ENCODE results near the gene PFDN1.

The PFDN1 gene

DNA sequence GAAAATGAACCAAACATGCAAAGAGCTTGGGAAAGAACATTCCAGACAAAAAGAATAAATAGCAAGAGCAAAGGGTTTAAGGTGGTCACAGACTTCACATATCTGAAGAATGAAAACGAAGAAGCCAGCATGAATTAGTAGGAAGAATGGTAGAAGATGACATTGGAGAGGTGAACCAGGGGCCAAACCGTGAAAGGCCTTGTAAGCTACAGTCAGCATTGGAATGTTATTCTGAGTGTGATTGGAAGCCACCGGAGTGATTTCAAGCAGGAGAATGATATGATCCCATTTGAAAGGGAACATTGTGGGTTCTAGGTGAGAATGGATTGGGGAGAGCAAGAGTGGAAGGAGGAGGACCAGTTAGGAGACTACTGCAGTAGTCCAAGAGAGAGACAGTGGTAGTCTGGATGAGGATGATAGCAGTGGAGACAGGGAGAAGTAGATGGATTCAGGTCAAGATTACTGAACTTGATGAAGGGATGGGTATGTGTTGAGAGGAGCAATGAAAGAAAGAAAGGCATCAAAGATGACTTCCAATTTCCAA, 6.9 kb upstream of the PFDN1 start:
- Histone ChIP-seq H3K79me2 (ENCODE audit: control insufficient read depth, low read length) (no peaks in the 10 kb centered on the region), H3K9me2 (replicated peaks; ENCODE audit: control insufficient read depth, low read length) (no peaks in the 10 kb centered on the region), H3K27ac (ENCODE audit: low read depth, low read length) (no peak overlapping the region), H3K9me3 (ENCODE audit: control insufficient read depth, insufficient read depth, low read length) (no peaks in the 10 kb centered on the region), H3K27me3 (ENCODE audit: control insufficient read depth, low read length) (peaks cover 17% of the 10 kb centered on the region), H3K4me2 (ENCODE audit: low read length) (no peak overlapping the region), H3K36me3 (ENCODE audit: control insufficient read depth, low read length) (no peaks in the 10 kb centered on the region), H3K4me1 (ENCODE audit: control insufficient read depth, low read length) (no peaks in the 10 kb centered on the region), H3F3A (ENCODE audit: control insufficient read depth, insufficient read depth) (no peaks in the 10 kb centered on the region), H3K4me3 (ENCODE audit: low read length) (no peak overlapping the region), H4K20me1 (ENCODE audit: control insufficient read depth, insufficient read depth, low read depth, low read length) (no peaks in the 10 kb centered on the region)
- no peak for TF ChIP-seq EZH2phosphoT487 (IDR thresholded peaks at IDR 0.05; ENCODE audit: borderline replicate concordance, low read length)
- TF ChIP-seq, protein P1, sequence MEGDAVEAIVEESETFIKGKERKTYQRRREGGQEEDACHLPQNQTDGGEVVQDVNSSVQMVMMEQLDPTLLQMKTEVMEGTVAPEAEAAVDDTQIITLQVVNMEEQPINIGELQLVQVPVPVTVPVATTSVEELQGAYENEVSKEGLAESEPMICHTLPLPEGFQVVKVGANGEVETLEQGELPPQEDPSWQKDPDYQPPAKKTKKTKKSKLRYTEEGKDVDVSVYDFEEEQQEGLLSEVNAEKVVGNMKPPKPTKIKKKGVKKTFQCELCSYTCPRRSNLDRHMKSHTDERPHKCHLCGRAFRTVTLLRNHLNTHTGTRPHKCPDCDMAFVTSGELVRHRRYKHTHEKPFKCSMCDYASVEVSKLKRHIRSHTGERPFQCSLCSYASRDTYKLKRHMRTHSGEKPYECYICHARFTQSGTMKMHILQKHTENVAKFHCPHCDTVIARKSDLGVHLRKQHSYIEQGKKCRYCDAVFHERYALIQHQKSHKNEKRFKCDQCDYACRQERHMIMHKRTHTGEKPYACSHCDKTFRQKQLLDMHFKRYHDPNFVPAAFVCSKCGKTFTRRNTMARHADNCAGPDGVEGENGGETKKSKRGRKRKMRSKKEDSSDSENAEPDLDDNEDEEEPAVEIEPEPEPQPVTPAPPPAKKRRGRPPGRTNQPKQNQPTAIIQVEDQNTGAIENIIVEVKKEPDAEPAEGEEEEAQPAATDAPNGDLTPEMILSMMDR (IDR thresholded peaks at IDR 0.05; ENCODE audit: low read depth, low read length, poor library complexity, severe bottlenecking): no peak

DNA sequence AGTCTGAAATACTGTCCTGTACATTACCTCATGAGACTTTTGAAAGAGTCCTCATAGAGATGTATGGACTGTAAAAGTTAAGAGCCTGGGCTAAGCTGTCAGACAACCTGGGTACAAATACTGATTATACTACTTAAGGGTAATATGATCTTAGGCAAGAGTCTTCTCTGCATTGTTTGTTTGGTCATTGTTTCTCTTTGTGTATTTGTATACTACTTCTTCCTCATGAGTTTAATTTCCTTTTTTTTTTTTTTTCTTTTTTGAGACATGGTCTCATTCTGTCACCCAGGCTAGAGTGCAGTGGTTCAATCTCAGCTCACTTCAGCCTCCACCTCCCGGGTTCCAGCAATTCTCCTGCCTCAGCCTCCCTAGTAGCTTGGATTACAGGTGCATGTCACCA, 2.6 kb upstream of the PFDN1 start:
- H3K27ac ChIP-seq (ENCODE audit: low read depth, low read length): no peak overlapping the region
- H3F3A ChIP-seq (ENCODE audit: control insufficient read depth, insufficient read depth): no peaks in the 10 kb centered on the region
- H3K4me2 ChIP-seq (ENCODE audit: low read length): no peak overlapping the region
- H3K9me3 ChIP-seq (ENCODE audit: control insufficient read depth, insufficient read depth, low read length): no peaks in the 10 kb centered on the region
- H3K79me2 ChIP-seq (ENCODE audit: control insufficient read depth, low read length): peaks cover 22% of the 10 kb centered on the region
- peaks cover under 1% of the 10 kb centered on the region for H3K36me3 ChIP-seq (ENCODE audit: control insufficient read depth, low read length)
- H3K4me1 ChIP-seq (ENCODE audit: control insufficient read depth, low read length): peaks cover 11% of the 10 kb centered on the region
- H3K27me3 ChIP-seq (ENCODE audit: control insufficient read depth, low read length): no peaks in the 10 kb centered on the region; the same call in 1 of the 2 replicates
- no peaks in the 10 kb centered on the region for H3K9me2 ChIP-seq (replicated peaks; ENCODE audit: control insufficient read depth, low read length)
- no peak overlapping the region for H3K4me3 ChIP-seq (ENCODE audit: low read length)
- no peaks in the 10 kb centered on the region for H4K20me1 ChIP-seq (ENCODE audit: control insufficient read depth, insufficient read depth, low read depth, low read length)
- TF ChIP-seq, protein P1 (IDR thresholded peaks at IDR 0.05; ENCODE audit: low read depth, low read length, poor library complexity, severe bottlenecking): no peak
- no peak for TF ChIP-seq EZH2phosphoT487 (IDR thresholded peaks at IDR 0.05; ENCODE audit: borderline replicate concordance, low read length)

DNA sequence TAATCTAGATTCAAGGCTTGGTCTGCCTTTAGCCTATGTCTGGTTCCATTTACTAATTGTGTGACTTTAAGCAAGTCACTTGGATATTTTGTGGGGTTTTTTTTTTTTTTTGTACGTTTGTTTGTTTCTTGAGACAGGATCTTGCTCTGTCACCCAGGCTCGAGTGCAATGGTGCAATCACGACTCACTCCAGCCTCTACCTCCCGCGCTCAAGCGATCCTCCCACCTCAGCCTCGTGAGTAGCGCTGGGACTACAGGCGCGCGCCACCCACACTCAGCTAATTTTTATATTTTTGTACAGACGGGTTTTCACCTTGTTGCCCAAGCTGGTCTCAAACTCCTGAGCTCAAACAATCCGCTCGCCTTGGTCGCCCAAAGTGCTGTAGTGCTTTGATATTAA, 1.1 kb upstream of the PFDN1 start:
- no peaks in the 10 kb centered on the region for H4K20me1 ChIP-seq (ENCODE audit: control insufficient read depth, insufficient read depth, low read depth, low read length)
- no peaks in the 10 kb centered on the region for H3K27me3 ChIP-seq (ENCODE audit: control insufficient read depth, low read length)
- H3K27ac ChIP-seq (ENCODE audit: low read depth, low read length): no peak overlapping the region
- TF ChIP-seq, protein P1 (IDR thresholded peaks at IDR 0.05; ENCODE audit: low read depth, low read length, poor library complexity, severe bottlenecking): no peak
- no peak overlapping the region for H3K4me2 ChIP-seq (ENCODE audit: low read length)
- no peak overlapping the region for H3K4me3 ChIP-seq (ENCODE audit: low read length)
- H3K79me2 ChIP-seq (ENCODE audit: control insufficient read depth, low read length): peaks cover 27% of the 10 kb centered on the region
- H3F3A ChIP-seq (ENCODE audit: control insufficient read depth, insufficient read depth): no peaks in the 10 kb centered on the region
- H3K9me2 ChIP-seq (replicated peaks; ENCODE audit: control insufficient read depth, low read length): no peaks in the 10 kb centered on the region
- H3K4me1 ChIP-seq (ENCODE audit: control insufficient read depth, low read length): peaks cover 11% of the 10 kb centered on the region
- H3K9me3 ChIP-seq (ENCODE audit: control insufficient read depth, insufficient read depth, low read length): no peaks in the 10 kb centered on the region
- H3K36me3 ChIP-seq (ENCODE audit: control insufficient read depth, low read length): peaks cover 8% of the 10 kb centered on the region
